Muscle layer of duodenum (tissue), 2 donors: ENCODE results near the gene DVL2.
A peak's percentile ranks its signal among the peaks of the same experiment; 100 is the strongest.

Experiments
- H3K27ac ChIP-seq: one replicate; pipeline ENCODE4 v1.7.0; 2013; ENCODE audit warnings: mild to moderate bottlenecking, low read length
- H3K27me3 ChIP-seq: one replicate; pipeline ENCODE4 v1.7.0; 2013; ENCODE audit warnings: low read depth, mild to moderate bottlenecking, control low read depth, low read length
- H3K36me3 ChIP-seq, 2 donors: one replicate each; pipeline ENCODE4 v1.7.0; 2013; ENCODE audit warnings: low read length in 2 of 2, control low read depth in 1 of 2, mild to moderate bottlenecking in 1 of 2; ENCODE audit not compliant: insufficient read depth in 2 of 2, control insufficient read depth in 1 of 2
- H3K4me1 ChIP-seq, 2 donors: one replicate each; pipeline ENCODE4 v1.7.0; 2013; ENCODE audit warnings: low read length in 2 of 2, mild to moderate bottlenecking in 2 of 2, control low read depth in 1 of 2, moderate library complexity in 1 of 2; ENCODE audit not compliant: insufficient read depth in 2 of 2, control insufficient read depth in 1 of 2
- H3K4me3 ChIP-seq, 2 donors: one replicate each; pipeline ENCODE4 v1.7.0; 2013; ENCODE audit warnings: low read length in 2 of 2, low read depth in 1 of 2, mild to moderate bottlenecking in 1 of 2
- H3K9me3 ChIP-seq, 2 donors: one replicate each; pipeline ENCODE4 v1.7.0; 2013; ENCODE audit warnings: low read length in 2 of 2, control low read depth in 1 of 2, mild to moderate bottlenecking in 1 of 2; ENCODE audit not compliant: control insufficient read depth in 1 of 2
- donor health status: healthy.

Gene DVL2

GRCh38 chr17:7242717-7243452 is 8.6 kb upstream of the DVL2 start:
- Histone ChIP-seq H3K4me1 (peaks cover 21 to 25% of the 10 kb centered on the region in 2 donors), H3K4me3 (peak overlapping the region; percentile 96 to 99), H3K27me3 (no peaks in the 10 kb centered on the region), H3K9me3 (no peaks in the 10 kb centered on the region), H3K36me3 (peaks cover 27 to 42% of the 10 kb centered on the region in 2 donors), H3K27ac (peak overlapping the region; percentile 100)

- Histone ChIP-seq H3K9me3 (no peaks in the 10 kb centered on the region), H3K27me3 (no peaks in the 10 kb centered on the region), H3K4me1 (peaks cover 26 to 31% of the 10 kb centered on the region in 2 donors), H3K36me3 (peaks cover 28 to 43% of the 10 kb centered on the region in 2 donors), H3K27ac (peak within 1 kb of the TSS; percentile 100), H3K4me3 (peak within 1 kb of the TSS; percentile 96 to 99)
Observed at GRCh38 chr17:7241783-7242716, 7.7 kb upstream of the DVL2 start, which contains the start of gene GABARAP. Gene GABARAP (minus strand): TSS chr17:7242449. CDS start chr17:7242330, 119 bp downstream.

- Histone ChIP-seq H3K4me3 (peak overlapping the region; percentile 96 to 99), H3K36me3 (peaks cover 27 to 43% of the 10 kb centered on the region in 2 donors), H3K27me3 (no peaks in the 10 kb centered on the region), H3K9me3 (no peaks in the 10 kb centered on the region), H3K4me1 (peaks cover 27 to 35% of the 10 kb centered on the region in 2 donors), H3K27ac (peak overlapping the region; percentile 100)
Observed at GRCh38 chr17:7241090-7241733, 6.9 kb upstream of the DVL2 start.

GRCh38 chr17:7240375-7240774 is 6.1 kb upstream of the DVL2 start:
- Histone ChIP-seq H3K4me1 (peaks cover 28 to 41% of the 10 kb centered on the region in 2 donors), H3K27ac (peak overlapping the region; percentile 100), H3K36me3 (peaks cover 29 to 45% of the 10 kb centered on the region in 2 donors), H3K4me3 (peak overlapping the region; percentile 96 to 99), H3K9me3 (no peaks in the 10 kb centered on the region), H3K27me3 (no peaks in the 10 kb centered on the region)

- Histone ChIP-seq H3K4me1 (peaks cover 34 to 50% of the 10 kb centered on the region in 2 donors), H3K9me3 (no peaks in the 10 kb centered on the region), H3K36me3 (peaks cover 32 to 48% of the 10 kb centered on the region in 2 donors), H3K27ac (peak within 1 kb of the TSS; percentile 100), H3K4me3 (peak within 1 kb of the TSS; percentile 96 to 99), H3K27me3 (no peaks in the 10 kb centered on the region)
Observed at GRCh38 chr17:7239091-7240027, 5.0 kb upstream of the DVL2 start, which contains the start of gene PHF23. Gene PHF23 (minus strand): TSS chr17:7239457. CDS start chr17:7239279, 178 bp downstream.

- H3K36me3 ChIP-seq: peaks cover 26 to 48% of the 10 kb centered on the region in 2 donors
- H3K4me1 ChIP-seq: peaks cover 34 to 49% of the 10 kb centered on the region in 2 donors
- no peaks in the 10 kb centered on the region for H3K27me3 ChIP-seq
- H3K9me3 ChIP-seq: no peaks in the 10 kb centered on the region
- H3K4me3 ChIP-seq: peak overlapping the region; percentile 92 to 96
- peak overlapping the region; percentile 93 for H3K27ac ChIP-seq
Observed at GRCh38 chr17:7238420-7239090, 4.2 kb upstream of the DVL2 start.

- Histone ChIP-seq H3K9me3 (no peaks in the 10 kb centered on the region), H3K27ac (peak overlapping the region; percentile 80), H3K4me1 (peaks cover 29 to 51% of the 10 kb centered on the region in 2 donors)
Observed at GRCh38 chr17:7237761-7238419, 3.6 kb upstream of the DVL2 start.

GRCh38 chr17:7237266-7237760 is 3.0 kb upstream of the DVL2 start:
- H3K9me3 ChIP-seq: no peaks in the 10 kb centered on the region
- peak overlapping the region; percentile 37 to 96 for H3K4me3 ChIP-seq
- H3K36me3 ChIP-seq: peaks cover 26 to 44% of the 10 kb centered on the region in 2 donors
- H3K4me1 ChIP-seq: peaks cover 31 to 57% of the 10 kb centered on the region in 2 donors
- peak overlapping the region; percentile 80 for H3K27ac ChIP-seq
- no peaks in the 10 kb centered on the region for H3K27me3 ChIP-seq

More at GRCh38 chr17:7237761-7238419, 3.6 kb upstream of the DVL2 start:
- peak overlapping the region; percentile 37 to 96 for H3K4me3 ChIP-seq
- peaks cover 26 to 48% of the 10 kb centered on the region in 2 donors for H3K36me3 ChIP-seq
- no peaks in the 10 kb centered on the region for H3K27me3 ChIP-seq

GRCh38 chr17:7236808-7237207 is 2.5 kb upstream of the DVL2 start:
- Histone ChIP-seq H3K4me3 (no peak overlapping the region), H3K27me3 (no peaks in the 10 kb centered on the region), H3K36me3 (peaks cover 26 to 40% of the 10 kb centered on the region in 2 donors), H3K4me1 (peaks cover 33 to 62% of the 10 kb centered on the region in 2 donors), H3K9me3 (no peaks in the 10 kb centered on the region), H3K27ac (peak overlapping the region; percentile 80)
